K562 (cell line): ENCODE measurements around the gene RPF1. TPM values are rescaled to one million over a fixed set of nuclear protein-coding genes. Genes with fewer than 3 reads are reported as not detected.

ENCODE experiments used
- ARID2 ChIP-seq: fragments of 450-650 bp; IDR thresholded peaks from 2 replicates; pipeline ENCODE4 v1.6.1; 2017; ENCODE audit warnings: antibody characterized with exemption, mild to moderate bottlenecking
- BCLAF1 ChIP-seq, 2 experiments: fragments of 450-650 bp in 1 of 2; IDR thresholded peaks; 2 replicates each; pipeline ENCODE4 v1.6.1; 2011 to 2017; ENCODE audit warnings: low read depth in 2 of 2, antibody characterized with exemption in 1 of 2, borderline replicate concordance in 1 of 2, low read length in 1 of 2, mild to moderate bottlenecking in 1 of 2, mixed read lengths in 1 of 2; ENCODE audit not compliant: control insufficient read depth in 1 of 2
- HDAC8 ChIP-seq: fragments of 450-650 bp; IDR thresholded peaks from 2 replicates; pipeline ENCODE4 v1.6.1; 2016; ENCODE audit warnings: mild to moderate bottlenecking, missing genetic modification characterization, moderate library complexity, missing compliant biosample characterization
- HOMEZ ChIP-seq: fragments of 250-450 bp; sonication (Bioruptor Pico); IDR thresholded peaks from 2 replicates; pipeline ENCODE4 v1.4.0; 2020; ENCODE audit warnings: mild to moderate bottlenecking, moderate library complexity
- JUNB ChIP-seq: fragments of 450-650 bp; formaldehyde crosslinking; conservative IDR thresholded peaks from 2 replicates; pipeline ENCODE4 v1.4.0; 2020; ENCODE audit warnings: mild to moderate bottlenecking
- KDM1A ChIP-seq, 2 experiments: fragments of 450-650 bp; IDR thresholded peaks; 2 replicates each; pipeline ENCODE4 v1.6.1; 2016; ENCODE audit warnings: mild to moderate bottlenecking in 2 of 2
- LCOR ChIP-seq: sonication (generic); formaldehyde crosslinking; IDR thresholded peaks from 2 replicates; pipeline ENCODE4 v1.8.0; 2022; ENCODE audit warnings: mild to moderate bottlenecking, missing genetic modification reagents
- MAFF ChIP-seq: IDR thresholded peaks from 2 replicates; pipeline ENCODE4 v1.6.1; 2012; ENCODE audit warnings: low read length, improper control_type of control experiment
- MTA3 ChIP-seq: fragments of 450-650 bp; formaldehyde crosslinking; IDR thresholded peaks from 2 replicates; pipeline ENCODE4 v1.6.1; 2017; ENCODE audit warnings: mild to moderate bottlenecking, borderline replicate concordance
- POLR2A ChIP-seq: fragments of 450-650 bp; conservative IDR thresholded peaks from 2 replicates; pipeline ENCODE4 v1.6.1; 2016
- PTRF ChIP-seq: fragments of 450-650 bp; IDR thresholded peaks from 2 replicates; pipeline ENCODE4 v1.6.1; 2016; ENCODE audit warnings: mild to moderate bottlenecking, missing genetic modification characterization, missing compliant biosample characterization
- RBM17 ChIP-seq: fragments of 200-400 bp; formaldehyde crosslinking; IDR thresholded peaks from 2 replicates; pipeline ENCODE4 v1.6.1; 2017; ENCODE audit warnings: low read depth, mild to moderate bottlenecking, low read length, borderline replicate concordance
- SUPT5H ChIP-seq: fragments of 450-650 bp; IDR thresholded peaks from 2 replicates; pipeline ENCODE4 v1.6.1; 2016
- ZBTB8A ChIP-seq: fragments of 450-650 bp; IDR thresholded peaks from 2 replicates; pipeline ENCODE4 v1.6.1; 2018; ENCODE audit warnings: mild to moderate bottlenecking, moderate library complexity; ENCODE audit not compliant: partially characterized antibody
- ZKSCAN1 ChIP-seq: fragments of 150-350 bp; IDR thresholded peaks from 2 replicates; pipeline ENCODE4 v1.6.1; 2016; ENCODE audit warnings: low read depth, low read length
- ZNF165 ChIP-seq: fragments of 250-450 bp; sonication (Bioruptor Pico); IDR thresholded peaks from 2 replicates; pipeline ENCODE4 v1.4.0; 2020; ENCODE audit warnings: borderline replicate concordance
- ZNF592 ChIP-seq: fragments of 450-650 bp; IDR thresholded peaks from 2 replicates; pipeline ENCODE4 v1.6.1; 2017; ENCODE audit warnings: antibody characterized with exemption, mild to moderate bottlenecking
- ZNF655 ChIP-seq: fragments of 250-450 bp; sonication (Bioruptor Pico); IDR thresholded peaks from 2 replicates; pipeline ENCODE4 v1.5.0; 2021
- ZNF780A ChIP-seq: fragments of 250-450 bp; sonication (Bioruptor Pico); IDR thresholded peaks from 2 replicates; pipeline ENCODE4 v1.5.0; 2021; ENCODE audit warnings: mild to moderate bottlenecking
- polyA plus RNA-seq, 8 experiments: library from polyadenylated mRNA; depleted of rRNA in 4 of 8; stranded (reverse) in 5 of 8; unstranded in 3 of 8; fragments of >200 nt; fragmentation: Nextera tagmentation in 2 of 8; fragmentation: Illumina TruSeq in 1 of 8; extraction: Ambion mirVana in 2 of 8; extraction: Trizol in 1 of 8; gene quantifications; 2 replicates each; pipeline versions ENCODE4 v1.2.1 to v1.2.3, GENCODE V29; 2011 to 2014; ENCODE audit warnings: inconsistent platforms in 1 of 8, missing spikeins in 1 of 8
- total RNA-seq, 7 experiments: library from RNA; depleted of rRNA in 6 of 7; stranded (reverse); fragments of >200 nt in 6 of 7; fragmentation: Illumina TruSeq in 2 of 7; extraction: Trizol in 2 of 7; gene quantifications; 2 replicates each; pipeline versions ENCODE4 v1.2.1 to v1.2.3, GENCODE V29; 2011 to 2021; ENCODE audit warnings: low replicate concordance in 1 of 7

Gene RPF1
- total and polyA plus RNA-seq, 9 of the 15 experiments (the other 6 are each of a cell fraction or from before 2014, with no cell fraction given), result 52.4 to 156 (median 90.2) TPM

GRCh38 chr1:84506002-84506728, 27.1 kb downstream of the RPF1 start, which contains the start of the genes GNG5 and SPATA1 (continued):
- TF ChIP-seq SUPT5H (peak; percentile 94), HDAC8 (tag) (no peak), LCOR (CRISPR knock-in tag) (peak; percentile 88), ZNF780A (no peak), POLR2A (peak; percentile 98), ZKSCAN1 (peak; percentile 44; the same call in 1 of the 2 replicates), ZNF655 (CRISPR knock-in tag) (no peak), ZNF592 (no peak), MTA3 (peak; percentile 64), PTRF (tag) (no peak), BCLAF1 (IDR thresholded peaks at IDR 0.05; ENCODE audit: borderline replicate concordance in 1 of 2, control insufficient read depth in 1 of 2, low read depth in 2 of 2, low read length in 1 of 2) (0 out of 4 replicates have a peak, but pooled peaks of 1 of the 2 experiments have one; percentile 8), ARID2 (no peak), ZBTB8A (no peak), RBM17 (no peak), MAFF (no peak), ZNF165 (CRISPR knock-in tag) (no peak), JUNB (CRISPR knock-in tag) (peak; percentile 77), HOMEZ (CRISPR knock-in tag) (no peak), KDM1A (IDR thresholded peaks at IDR 0.05) (peak; percentile 9 to 35; a peak in 1 of 4 replicates)
